ENCODE data around the gene FUT9. TPM values are rescaled to one million over a fixed set of nuclear protein-coding genes. Genes with fewer than 3 reads are reported as not detected.

FUT9 gene
- total RNA-seq, 2 experiments from 2014 or later = not detected

- Mint-ChIP-seq H3K27me3 (no peaks in the 10 kb centered on the region), H3K4me3 (no peak overlapping the region), H3K36me3 (ENCODE audit: low read depth) (no peaks in the 10 kb centered on the region), H3K4me1 (ENCODE audit: low read depth) (no peaks in the 10 kb centered on the region), H3K27ac (no peak overlapping the region), H3K9me3 (no peaks in the 10 kb centered on the region)
- H3K27me3 ChIP-seq (ENCODE audit: control insufficient read depth in 1 of 2, insufficient read depth in 2 of 2, low read length in 2 of 2) = peaks cover 0 to 3% of the 10 kb centered on the region in 2 experiments
- H3K4me1 ChIP-seq (ENCODE audit: insufficient read depth, low read length) = no peaks in the 10 kb centered on the region
- H3K27ac ChIP-seq (ENCODE audit: low read depth in 1 of 2, low read length in 2 of 2) = no peak overlapping the region
- intact Hi-C loops (cut with DNase I, micrococcal nuclease) = no loop called here
- H3K9me3 ChIP-seq (ENCODE audit: control insufficient read depth in 1 of 2, insufficient read depth in 1 of 2, low read length in 2 of 2) = no peaks in the 10 kb centered on the region
- ATAC-seq (ENCODE audit: poor library complexity) (no peak), DNase-seq (no peak)
- no peak for TF ChIP-seq CTCF (IDR thresholded peaks at IDR 0.05)
- POLR2A ChIA-PET = no interaction called here
- CTCF ChIA-PET = no interaction called here
- no peak overlapping the region for H3K4me3 ChIP-seq (ENCODE audit: low read length)
- H3K36me3 ChIP-seq (ENCODE audit: insufficient read depth, low read length) = no peaks in the 10 kb centered on the region
These were observed 195.6 kb downstream of the FUT9 start for GRCh38 chr6:96211341-96211740.

DNA sequence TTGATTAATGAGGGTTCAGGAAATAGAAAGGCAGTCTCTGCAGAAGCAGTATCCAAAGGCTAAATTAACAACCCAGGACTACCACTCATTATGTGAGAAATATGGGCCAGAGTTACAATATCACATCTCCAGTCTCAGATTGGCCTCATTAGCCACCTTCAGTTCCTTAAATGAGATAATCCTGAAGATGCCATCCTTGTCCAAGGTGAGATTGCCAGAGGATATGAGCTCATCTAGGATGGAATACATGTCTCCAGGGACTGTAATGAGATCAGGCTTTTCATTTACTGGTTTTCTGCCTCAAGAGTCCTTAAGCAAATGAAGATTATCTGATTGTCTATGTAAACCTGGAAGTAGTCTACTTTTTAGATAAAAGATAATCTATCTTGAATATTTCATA is 196.3 kb downstream of the FUT9 start:
- H3K9me3 ChIP-seq (ENCODE audit: control insufficient read depth in 1 of 2, insufficient read depth in 1 of 2, low read length in 2 of 2) = no peaks in the 10 kb centered on the region
- Mint-ChIP-seq H3K4me1 (ENCODE audit: low read depth) (no peaks in the 10 kb centered on the region), H3K36me3 (ENCODE audit: low read depth) (no peaks in the 10 kb centered on the region), H3K27me3 (no peaks in the 10 kb centered on the region), H3K9me3 (no peaks in the 10 kb centered on the region), H3K4me3 (no peak overlapping the region), H3K27ac (no peak overlapping the region)
- ATAC-seq (ENCODE audit: poor library complexity) (no peak), DNase-seq (no peak)
- no peaks in the 10 kb centered on the region for H3K36me3 ChIP-seq (ENCODE audit: insufficient read depth, low read length)
- no peak for TF ChIP-seq CTCF (IDR thresholded peaks at IDR 0.05)
- H3K4me1 ChIP-seq (ENCODE audit: insufficient read depth, low read length) = no peaks in the 10 kb centered on the region
- peaks cover 0 to 3% of the 10 kb centered on the region in 2 experiments for H3K27me3 ChIP-seq (ENCODE audit: control insufficient read depth in 1 of 2, insufficient read depth in 2 of 2, low read length in 2 of 2)
- intact Hi-C loops (cut with DNase I, micrococcal nuclease) = no loop called here
- POLR2A ChIA-PET = no interaction called here
- CTCF ChIA-PET = no interaction called here
- no peak overlapping the region for H3K4me3 ChIP-seq (ENCODE audit: low read length)
- no peak overlapping the region for H3K27ac ChIP-seq (ENCODE audit: low read depth in 1 of 2, low read length in 2 of 2)

GRCh38 chr6:96213784-96214183 is 198.0 kb downstream of the FUT9 start:
- no peak overlapping the region for H3K4me3 ChIP-seq (ENCODE audit: low read length)
- ChIA-PET POLR2A (no interaction called here), CTCF (no interaction called here)
- H3K9me3 ChIP-seq (ENCODE audit: control insufficient read depth in 1 of 2, insufficient read depth in 1 of 2, low read length in 2 of 2) = no peaks in the 10 kb centered on the region
- no peaks in the 10 kb centered on the region for H3K36me3 Mint-ChIP-seq (ENCODE audit: low read depth)
- ATAC-seq (ENCODE audit: poor library complexity) (no peak), DNase-seq (no peak)
- peaks cover 0 to 3% of the 10 kb centered on the region in 2 experiments for H3K27me3 ChIP-seq (ENCODE audit: control insufficient read depth in 1 of 2, insufficient read depth in 2 of 2, low read length in 2 of 2)
- H3K27ac Mint-ChIP-seq = no peak overlapping the region
- no peaks in the 10 kb centered on the region for H3K36me3 ChIP-seq (ENCODE audit: insufficient read depth, low read length)
- intact Hi-C loops (cut with DNase I, micrococcal nuclease) = no loop called here
- no peaks in the 10 kb centered on the region for H3K4me1 Mint-ChIP-seq (ENCODE audit: low read depth)
- H3K27ac ChIP-seq (ENCODE audit: low read depth in 1 of 2, low read length in 2 of 2) = no peak overlapping the region
- H3K9me3 Mint-ChIP-seq = no peaks in the 10 kb centered on the region
- H3K4me1 ChIP-seq (ENCODE audit: insufficient read depth, low read length) = no peaks in the 10 kb centered on the region
- no peak for TF ChIP-seq CTCF (IDR thresholded peaks at IDR 0.05)
- no peaks in the 10 kb centered on the region for H3K27me3 Mint-ChIP-seq
- no peak overlapping the region for H3K4me3 Mint-ChIP-seq
